Dedifferentiated amniotic fluid mesenchymal stem cell (primary cell): ENCODE results near the gene CGB1.
"Not testable (repeated sequence)": the region's sequence is repeated elsewhere in the genome, so short reads cannot be mapped to it uniquely, and the experiment has no call there.

Experiments used
- DNase-seq: peaks from one replicate; pipeline ENCODE4 v3.0.0-alpha.2; 2016; ENCODE audit errors: extremely low spot score

Gene CGB1

DNA sequence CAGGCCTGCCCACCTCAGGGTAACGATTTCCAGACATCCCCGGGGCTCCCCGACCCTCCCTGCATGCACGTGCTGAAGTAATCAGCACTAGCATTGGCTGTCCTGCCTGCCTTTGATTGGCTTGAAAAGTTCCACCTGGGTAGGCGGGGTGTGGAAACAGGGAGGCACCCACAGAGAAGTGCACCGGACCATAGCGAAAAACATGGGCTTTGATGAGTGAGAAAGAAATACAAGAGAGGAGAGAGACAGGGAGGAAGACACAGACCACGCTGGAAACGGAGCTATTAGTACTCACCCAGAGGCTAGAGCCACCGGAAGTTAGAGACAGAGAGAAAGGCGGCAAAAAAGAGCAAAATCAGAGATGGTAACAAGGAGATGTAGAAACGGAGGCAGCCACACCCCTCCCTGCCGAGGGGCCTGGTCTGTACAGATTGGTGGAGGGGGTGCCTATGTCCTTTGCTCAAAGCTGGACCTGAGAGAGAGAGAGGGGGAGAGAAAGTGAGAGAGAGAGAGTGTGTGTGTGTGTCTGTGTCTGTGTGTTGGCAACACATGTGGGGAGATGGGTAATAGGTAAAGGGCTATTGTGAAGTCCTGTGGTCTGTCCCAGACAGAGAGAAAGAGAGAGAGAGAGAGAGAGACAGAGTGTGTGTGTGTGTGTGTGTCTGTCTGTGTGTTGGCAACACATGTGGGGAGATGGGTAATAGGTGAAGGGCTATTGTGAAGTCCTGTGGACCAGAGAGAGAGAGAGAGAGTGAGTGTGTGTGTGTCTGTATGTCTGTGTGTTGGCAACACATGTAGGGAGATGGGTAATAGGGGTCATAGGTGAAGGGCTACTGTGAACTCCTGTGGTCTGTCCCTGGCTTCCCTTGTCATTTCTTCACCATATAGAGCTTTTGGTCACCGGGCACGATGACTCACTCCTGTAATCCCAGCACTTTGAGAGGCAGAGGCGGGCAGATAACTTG lies 15.5 kb downstream of the CGB1 start:
- no peak for DNase-seq

DNA sequence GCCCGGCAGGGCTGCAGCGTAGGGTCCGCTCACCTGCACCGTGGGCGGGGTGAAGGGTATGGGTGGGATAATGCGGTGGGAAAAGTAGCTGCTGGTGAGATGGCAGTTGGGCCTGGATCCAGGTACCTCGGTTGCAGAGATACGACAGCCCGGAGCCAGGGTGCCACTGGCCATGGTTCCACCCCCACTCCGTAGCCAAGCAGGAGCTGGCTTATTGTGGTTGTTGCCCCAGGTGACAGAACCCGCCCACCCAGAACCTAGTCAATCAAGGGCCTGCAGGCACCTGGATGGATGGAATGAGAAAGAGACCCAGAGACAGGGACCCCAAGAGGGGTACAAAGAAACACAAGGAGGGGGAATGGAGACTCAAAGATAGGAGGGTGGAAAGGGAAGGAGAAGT lies 16.4 kb downstream of the CGB1 start:
- DNase-seq: no peak

DNA sequence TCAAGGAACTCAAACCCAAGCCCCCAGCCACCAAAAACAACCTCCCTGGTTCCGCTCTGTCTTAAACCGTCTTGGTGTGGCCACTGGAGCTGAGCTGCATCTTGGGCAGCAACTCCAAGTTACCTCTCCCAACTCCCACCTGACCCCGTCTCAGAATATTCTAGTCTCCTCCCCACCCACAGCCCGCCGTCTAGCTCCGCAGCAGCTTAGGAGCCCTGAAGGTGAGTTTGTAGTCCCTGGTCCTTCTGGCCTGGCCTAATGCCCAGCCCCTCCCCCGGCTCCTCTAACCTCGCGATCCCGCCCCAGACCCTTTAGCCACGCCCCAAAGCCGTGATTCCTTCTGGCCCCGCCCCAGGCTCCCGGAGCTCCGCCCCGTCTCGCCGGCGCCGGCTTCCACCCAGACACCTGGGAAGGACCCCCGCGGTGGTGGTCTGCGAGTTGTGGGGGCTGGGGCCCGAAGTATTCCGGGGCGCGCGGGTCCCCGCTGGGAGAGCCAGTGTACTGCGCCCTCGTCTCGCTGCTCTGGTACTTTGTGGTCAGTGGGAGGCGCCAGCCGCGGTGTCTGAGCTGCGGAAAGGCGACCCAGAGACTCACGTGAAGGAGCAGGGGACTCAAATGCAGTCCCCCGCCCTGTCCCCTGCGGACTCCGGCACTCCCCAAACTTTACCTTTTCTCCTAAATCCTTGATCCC lies 17.3 kb downstream of the CGB1 start:
- no peak for DNase-seq

DNA sequence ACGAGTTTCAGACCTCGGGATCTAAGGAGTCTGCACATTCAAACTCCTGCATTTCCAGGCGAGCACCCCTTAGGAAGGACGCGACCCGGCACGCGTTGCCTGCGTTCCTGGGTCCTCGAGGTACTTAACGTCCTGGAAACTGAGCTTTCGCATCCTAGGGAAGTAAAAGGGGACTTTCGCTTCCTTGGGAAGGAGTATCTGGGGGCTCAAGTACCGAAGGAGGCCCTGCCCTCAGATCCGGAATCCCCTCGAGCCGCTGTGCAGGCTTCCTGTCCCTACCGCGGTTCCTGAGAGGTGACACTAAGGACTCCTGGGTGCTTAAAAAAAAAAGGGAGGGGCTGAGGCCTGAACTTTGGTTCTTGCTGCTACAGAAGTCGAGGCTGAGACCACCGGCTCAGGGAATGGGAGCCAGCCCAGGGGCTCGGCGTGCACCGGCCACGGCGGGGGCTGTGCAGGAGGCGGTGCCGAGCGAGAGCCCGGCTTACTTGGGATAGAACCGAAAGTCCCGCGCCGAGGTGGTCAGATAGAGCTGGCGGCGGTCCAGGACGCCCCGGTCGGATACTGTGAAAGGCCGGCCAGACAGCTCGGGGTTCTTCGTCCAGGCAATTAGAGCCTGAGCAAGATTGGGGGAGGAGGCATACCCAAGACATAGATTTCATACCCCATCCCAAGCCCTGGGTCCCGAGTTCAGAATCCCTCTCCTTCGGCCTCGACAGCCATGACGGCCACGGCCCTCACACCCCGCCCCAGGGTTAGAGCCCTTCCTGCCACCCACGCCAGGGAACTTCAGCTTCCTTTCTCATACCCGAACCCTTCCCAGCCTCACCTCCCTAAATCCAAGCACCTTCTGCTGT lies 18.1 kb downstream of the CGB1 start:
- not testable (repeated sequence) for DNase-seq

DNA sequence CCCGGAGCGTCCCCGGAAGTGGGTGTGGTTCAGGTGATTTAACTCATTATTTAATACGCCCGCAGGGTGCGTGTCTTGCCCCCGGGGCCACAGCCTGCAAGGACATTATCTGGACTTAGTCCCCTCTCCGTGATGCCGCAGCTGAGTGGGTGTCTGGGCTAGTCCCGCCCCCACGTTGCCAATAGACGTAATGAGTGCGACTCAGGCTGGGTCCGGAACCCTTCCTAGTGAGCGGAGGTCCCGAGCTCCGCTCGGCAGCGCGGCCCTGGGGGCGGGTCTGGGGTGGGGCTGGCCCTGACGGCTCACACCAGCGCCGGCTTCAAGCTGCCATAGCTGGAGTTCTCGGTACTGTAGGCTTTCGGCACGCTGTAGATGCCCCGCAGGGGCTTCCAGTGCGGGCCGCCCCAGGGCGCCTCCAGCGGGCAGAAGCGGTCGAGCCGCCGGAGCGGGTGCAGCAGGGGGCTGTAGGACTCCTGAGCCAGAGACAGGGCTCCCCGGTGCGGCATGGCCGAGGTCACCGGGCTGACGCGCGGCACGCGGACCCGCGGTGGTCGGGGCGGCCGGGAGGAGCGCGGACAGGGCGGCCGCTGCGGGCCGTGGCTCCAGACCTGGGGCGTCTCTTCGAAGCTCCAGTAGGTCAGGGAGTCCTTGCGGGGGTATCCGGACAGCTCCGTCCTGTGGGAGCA lies 18.9 kb downstream of the CGB1 start:
- DNase-seq: peak; percentile 14

DNA sequence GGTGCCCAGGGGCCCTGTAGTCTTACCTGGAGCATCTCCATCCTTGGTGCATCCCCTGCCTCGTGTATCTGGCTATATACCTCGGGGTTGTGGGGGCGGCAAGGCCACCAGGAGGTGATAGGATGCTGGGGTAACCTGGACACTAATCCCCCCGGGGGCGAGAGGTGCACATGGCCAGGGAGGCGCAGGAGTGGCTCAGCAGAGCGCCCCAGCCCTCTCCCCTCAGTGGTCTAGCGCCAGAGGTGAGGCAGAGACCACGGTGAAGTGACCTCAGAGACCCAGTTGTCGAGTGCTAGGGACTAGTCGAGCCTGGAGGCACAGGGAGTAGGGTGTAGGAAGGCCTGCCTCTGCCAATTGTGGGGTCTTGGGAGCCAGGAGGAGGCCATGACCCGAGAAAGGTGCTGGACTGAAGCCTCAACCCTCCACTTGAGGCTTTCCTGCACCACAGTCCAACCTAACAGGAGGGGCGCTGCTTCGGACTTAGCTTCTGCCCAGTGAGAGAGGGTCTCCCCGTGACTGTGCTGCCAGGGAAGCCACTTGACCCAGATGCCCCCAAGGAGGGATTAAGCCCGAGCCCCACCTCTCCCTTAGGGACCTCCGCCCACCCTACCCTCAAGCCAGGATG lies 19.5 kb downstream of the CGB1 start, which contains the start of gene LHB:
Gene LHB (minus strand): TSS at position 51 of the 625 bp plus-strand sequence. CDS start 10 bp downstream, at position 41.
- DNase-seq: no peak

DNA sequence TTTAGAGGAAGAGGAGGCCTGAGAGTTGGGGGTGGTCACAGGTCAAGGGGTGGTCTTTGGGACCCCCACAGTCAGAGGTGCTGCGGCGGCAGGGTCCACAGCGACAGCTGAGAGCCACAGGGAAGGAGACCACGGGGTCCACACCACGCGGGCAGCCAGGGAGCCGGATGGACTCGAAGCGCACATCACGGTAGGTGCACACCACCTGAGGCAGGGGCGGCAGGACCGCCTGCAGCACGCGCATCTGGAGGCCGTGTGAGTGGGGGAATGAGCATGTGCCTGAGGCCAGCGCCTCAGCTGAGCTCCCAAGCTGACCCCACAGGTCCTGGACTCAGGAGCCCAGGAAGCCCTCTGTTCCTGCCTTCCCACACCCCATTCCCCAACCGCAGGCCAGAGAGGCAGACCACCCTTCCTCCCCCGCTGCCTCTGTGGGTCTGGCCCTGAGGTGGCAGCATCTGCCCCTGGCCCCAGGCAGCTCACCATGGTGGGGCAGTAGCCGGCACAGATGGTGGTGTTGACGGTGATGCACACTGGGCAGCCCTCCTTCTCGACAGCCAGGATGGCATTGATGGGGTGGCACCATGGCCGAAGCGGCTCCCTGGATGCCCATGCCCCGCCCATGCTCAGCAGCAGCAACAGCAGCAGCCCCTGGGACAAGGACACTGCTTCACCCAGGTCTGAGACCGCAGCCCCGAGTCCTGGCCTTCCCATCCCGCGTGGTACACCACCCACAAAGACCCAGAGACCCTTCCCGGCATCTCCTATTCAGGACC lies 20.4 kb downstream of the CGB1 start:
- DNase-seq: no peak

DNA sequence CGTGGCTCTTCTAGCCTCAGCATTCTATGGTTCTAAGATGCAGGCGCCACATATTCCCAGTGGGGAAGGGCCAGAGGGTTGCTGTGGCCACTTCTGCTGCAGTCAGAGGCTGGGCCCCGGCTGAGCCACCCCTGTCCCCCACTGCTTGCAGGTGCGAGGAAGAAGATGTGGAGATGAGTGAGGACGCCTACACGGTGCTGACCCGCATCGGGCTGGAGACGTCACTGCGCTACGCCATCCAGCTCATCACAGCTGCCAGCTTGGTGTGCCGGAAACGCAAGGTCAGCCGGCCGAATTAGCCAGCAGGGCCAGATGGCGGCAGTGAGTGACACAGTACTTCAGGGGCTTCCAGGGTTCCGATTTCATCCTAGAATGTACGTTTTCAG lies 21.8 kb downstream of the CGB1 start:
- no peak for DNase-seq

DNA sequence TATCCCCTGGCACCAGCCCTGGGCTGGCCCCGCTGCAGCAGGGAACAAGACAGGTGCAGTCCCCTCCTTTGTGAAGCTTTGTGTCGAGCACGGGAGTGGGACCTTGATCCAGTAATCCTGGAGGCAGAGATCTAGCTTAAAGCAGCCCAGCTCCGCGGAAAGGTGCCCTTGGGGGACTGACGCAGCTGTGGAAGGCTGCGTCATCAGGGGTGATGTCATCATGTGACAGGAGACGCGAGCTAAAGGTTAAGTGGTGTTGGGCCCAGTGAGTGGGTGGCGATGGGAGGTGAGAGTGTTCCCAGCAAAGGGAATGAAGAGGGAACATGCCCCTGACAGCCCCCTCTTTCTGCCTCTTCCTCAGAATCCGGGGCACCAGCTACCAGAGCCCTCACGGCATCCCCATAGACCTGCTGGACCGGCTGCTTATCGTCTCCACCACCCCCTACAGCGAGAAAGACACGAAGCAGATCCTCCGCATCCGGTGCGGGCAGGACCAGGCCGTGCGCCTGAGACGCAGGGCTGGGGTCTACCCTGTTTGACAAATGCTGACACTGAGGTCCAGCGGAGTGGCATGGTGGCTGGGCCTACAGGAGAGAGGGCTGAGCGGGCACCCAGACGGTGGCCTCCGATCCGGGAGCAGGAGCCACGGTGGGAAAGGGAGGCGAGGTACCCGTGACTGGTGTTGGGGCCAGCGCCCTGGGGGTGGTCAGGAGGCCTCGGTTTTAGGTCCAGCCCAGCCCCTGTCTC lies 22.4 kb downstream of the CGB1 start:
- no peak for DNase-seq

DNA sequence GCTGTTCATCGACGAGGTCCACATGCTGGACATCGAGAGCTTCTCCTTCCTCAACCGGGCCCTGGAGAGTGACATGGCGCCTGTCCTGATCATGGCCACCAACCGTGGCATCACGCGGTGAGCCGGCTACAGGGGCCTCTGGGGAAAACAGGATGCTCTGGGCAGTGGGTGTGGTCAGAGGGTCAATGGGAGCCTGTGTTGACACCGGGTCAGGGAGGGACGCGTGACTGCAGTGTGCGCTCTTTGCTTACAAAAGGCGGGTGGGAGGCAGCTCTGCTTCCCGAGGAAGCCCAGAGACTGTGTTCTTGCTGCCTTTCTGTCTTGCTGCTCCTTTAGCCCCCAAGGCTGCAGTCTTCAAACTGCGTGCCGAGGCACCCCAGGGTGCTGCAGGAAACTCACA lies 25.5 kb downstream of the CGB1 start:
- no peak for DNase-seq

DNA sequence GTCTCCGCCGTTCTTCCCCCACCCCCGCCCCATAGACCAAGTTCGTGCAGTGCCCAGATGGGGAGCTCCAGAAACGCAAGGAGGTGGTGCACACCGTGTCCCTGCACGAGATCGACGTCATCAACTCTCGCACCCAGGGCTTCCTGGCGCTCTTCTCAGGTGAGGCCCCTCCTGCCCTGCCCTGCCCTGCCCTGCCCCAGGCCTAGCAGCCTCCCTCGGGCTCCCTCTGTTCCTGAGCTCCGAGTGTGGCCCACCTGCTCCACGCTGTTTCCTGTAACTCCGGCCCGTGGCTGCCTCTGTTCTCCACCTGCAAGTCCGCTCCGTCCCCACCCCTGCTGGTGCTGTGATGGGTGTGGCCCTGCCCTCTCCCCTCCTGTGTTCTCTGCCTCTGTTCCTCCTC lies 26.2 kb downstream of the CGB1 start:
- no peak for DNase-seq

DNA sequence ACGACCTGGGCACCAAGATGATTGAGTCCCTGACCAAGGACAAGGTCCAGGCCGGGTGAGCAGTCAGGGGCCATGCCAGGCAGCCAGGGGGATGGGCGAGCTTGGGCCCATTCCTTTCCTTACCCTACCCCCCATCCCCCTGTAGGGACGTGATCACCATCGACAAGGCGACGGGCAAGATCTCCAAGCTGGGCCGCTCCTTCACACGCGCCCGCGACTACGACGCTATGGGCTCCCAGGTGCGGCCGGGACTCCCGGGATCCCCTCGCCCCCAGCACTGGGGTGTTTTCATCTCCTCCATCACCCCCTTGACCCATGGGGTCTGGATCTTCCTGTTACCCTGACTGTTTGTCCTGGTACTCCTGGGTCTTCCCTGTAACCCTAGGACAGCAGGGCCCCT lies 26.9 kb downstream of the CGB1 start:
- no peak for DNase-seq

DNA sequence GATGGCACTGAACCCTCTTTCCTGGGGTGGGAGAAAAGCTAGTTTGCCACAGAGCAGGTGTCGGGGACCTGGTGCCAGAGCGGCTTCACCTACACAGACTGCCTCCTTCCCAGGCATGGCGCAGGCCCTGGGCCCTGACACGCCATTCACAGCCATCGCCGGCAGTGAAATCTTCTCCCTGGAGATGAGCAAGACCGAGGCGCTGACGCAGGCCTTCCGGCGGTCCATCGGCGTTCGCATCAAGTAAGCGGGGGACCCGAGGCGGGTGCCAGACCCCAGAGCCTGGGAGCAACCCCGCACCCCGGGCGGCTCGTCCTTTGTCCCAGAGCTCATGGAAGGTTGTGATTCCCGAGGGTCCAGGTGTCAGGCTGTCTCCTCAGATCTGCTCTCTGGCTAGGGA lies 29.8 kb downstream of the CGB1 start:
- DNase-seq: no peak

DNA sequence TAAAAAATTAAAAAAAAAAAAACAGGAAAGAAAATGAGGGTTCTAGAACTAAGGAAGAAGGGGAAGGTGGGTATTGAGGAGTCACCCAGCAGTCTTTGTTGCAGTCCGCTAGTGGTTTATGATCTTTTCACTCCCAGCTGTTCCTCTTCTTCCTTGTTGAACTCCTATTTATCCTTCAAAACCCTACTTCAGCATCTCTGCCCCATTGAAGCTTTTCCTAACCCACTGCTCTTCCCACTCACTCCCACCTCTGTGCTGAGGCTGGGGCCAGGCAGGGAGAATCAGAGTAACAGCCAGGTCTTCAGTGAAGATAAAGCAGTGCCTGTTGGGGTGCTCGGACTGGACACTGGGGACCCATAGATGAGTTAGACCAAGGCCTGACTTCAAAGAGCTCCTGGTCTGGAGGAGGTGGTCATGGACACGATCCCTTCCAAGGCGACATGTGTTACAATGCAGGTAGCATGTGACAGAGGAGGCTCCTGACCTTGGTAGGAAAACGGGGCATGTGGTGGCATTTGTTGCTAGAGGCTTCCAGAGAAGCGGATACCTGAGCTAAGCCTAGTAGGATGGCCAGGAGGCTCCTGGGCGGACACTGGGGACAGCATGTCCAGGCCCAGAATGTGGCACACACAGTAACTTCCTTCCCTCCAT lies 31.6 kb downstream of the CGB1 start:
- DNase-seq: no peak

DNA sequence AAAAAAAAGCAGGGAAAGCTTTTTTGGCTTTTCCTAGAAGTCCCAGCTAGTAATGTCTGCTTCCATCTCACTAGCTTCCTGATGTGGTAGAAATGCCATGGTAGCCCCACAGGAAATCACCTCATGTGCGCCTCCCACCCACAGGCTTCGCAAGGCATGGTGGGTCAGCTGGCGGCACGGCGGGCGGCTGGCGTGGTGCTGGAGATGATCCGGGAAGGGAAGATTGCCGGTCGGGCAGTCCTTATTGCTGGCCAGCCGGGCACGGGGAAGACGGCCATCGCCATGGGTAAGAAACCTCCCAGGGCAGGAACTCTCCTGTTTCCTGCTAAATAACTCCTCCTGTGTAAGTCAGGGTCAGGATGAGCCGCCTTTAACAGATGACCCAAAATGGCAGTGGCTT lies 32.6 kb downstream of the CGB1 start:
- no peak for DNase-seq

DNA sequence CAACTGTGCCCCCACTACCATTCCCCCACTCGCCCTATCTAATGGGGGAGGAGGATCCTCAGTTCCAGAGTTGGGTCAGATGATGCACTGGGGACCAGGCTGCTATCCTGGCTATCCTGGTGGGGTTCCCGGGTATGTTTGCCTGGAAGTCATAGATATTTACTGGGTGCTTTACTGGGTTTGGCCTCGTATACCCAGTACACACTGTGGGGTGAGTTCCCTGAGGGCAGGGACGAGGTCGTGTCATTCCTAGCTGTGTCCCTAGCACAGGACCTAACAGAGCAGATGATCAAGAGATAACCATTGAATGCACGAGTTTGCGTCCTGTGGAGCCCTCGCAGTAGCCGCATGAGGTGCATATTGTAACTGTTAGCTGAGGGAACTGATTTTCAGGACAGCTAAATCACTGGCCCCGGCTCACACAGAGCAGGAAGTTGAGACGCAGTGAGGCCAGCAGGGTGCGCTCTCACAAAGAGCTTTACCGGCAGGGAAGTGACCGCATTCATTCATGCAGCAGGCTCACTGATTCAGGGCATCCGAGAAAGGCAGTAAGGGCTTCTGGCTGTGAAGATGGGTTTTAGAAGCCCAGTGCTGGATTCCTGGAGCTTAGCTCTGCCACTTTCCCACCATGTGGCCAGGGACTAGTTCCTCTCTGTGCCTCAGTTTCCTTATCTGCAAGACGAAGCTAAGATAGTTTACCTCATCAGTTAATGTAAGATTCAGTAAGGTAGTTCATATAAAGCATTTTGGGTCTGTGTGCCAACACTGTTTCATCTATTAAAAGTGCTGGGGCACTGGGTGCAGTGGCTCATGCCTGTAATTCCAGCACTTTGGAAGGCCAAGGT lies 37.0 kb downstream of the CGB1 start:
- DNase-seq: peak; percentile 47

DNA sequence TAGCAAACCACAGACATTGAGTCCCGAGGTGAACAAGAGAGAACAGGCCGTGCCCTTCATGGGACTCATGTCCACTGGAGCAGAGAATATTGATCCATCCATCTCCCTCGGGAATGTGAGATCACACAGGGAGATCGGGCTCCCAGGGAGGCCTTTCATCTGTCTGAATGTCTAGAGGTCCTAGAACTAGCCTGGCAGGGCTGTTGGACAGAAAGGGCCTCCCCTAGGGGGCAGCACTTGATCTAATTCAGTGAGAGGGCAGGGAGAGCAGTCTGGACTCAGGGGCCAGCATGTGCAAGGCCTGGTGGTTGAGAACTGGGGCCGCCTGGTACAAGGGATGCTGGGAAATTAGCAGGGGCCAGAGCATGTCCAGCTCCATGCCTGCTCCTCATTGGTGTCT lies 38.7 kb downstream of the CGB1 start:
- no peak for DNase-seq

DNA sequence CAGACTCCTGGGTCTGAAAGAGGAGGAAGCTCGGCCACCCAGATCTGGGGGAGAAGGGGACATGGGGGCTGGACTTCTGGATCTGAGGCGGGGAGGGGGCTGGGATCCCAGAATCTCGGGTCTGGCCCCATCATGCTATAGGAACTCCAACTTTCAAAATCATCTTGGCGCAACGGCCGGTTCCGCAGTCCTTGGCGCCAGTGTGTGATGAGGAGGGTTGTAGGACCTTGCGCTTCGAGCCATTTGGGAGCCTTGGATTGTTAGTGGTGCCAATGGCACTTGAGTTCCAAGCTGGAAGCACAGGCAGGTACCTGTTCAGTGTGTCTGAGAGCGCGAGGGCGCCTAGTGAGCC lies 42.7 kb downstream of the CGB1 start:
- DNase-seq: no peak
